Measurements from ENCODE around the gene CCNF. TPM values are rescaled to one million over a fixed set of nuclear protein-coding genes. Genes with fewer than 3 reads are reported as not detected.

Gene CCNF
- total and polyA plus RNA-seq, 2 of the 4 experiments (the other 2 are of a cell fraction), result 8.2 to 20.1 TPM

- Histone ChIP-seq H3K4me2 (ENCODE audit: low read depth, low read length) (no peak overlapping the region), H3K56ac (ENCODE audit: extremely low read depth, insufficient read depth, low read length) (no peak overlapping the region), H3K4me3 (ENCODE audit: insufficient read depth, low read depth, low read length) (no peak overlapping the region), H3K27ac (ENCODE audit: insufficient read depth, low read length) (no peak overlapping the region), H4K5ac (ENCODE audit: low read depth, low read length) (no peak overlapping the region), H4K91ac (ENCODE audit: insufficient read depth, low read depth, low read length) (no peak overlapping the region), H2AK5ac (ENCODE audit: low read depth, low read length) (no peak overlapping the region), H3K36me3 (ENCODE audit: control insufficient read depth, insufficient read depth, low read length) (peaks cover 40% of the 10 kb centered on the region), H3K27me3 (ENCODE audit: control insufficient read depth, insufficient read depth, low read length) (no peaks in the 10 kb centered on the region), H3K4me1 (ENCODE audit: control insufficient read depth, insufficient read depth, low read length) (no peaks in the 10 kb centered on the region), H2AFZ (replicated peaks; ENCODE audit: low read length, poor library complexity) (no peak overlapping the region), H2BK120ac (ENCODE audit: low read depth, low read length) (no peak overlapping the region), H2BK20ac (ENCODE audit: low read depth, low read length) (no peak overlapping the region), H3K9ac (ENCODE audit: low read depth, low read length) (no peak overlapping the region), H3K9me1 (ENCODE audit: insufficient read depth, low read length) (no peaks in the 10 kb centered on the region; the same call in 1 of the 2 replicates), H2BK5ac (ENCODE audit: low read depth, low read length, poor library complexity, severe bottlenecking) (no peak overlapping the region), H3K18ac (ENCODE audit: low read depth, low read length) (no peak overlapping the region), H2AK9ac (replicated peaks; ENCODE audit: low read depth, low read length, poor library complexity) (no peak overlapping the region), H4K20me1 (ENCODE audit: insufficient read depth, low read length) (peaks cover 1% of the 10 kb centered on the region; the same call in 1 of the 2 replicates), H4K8ac (ENCODE audit: low read depth in 2 of 2, low read length in 2 of 2) (no peak overlapping the region), H3K79me1 (ENCODE audit: low read depth in 1 of 2, low read length in 2 of 2) (peaks cover 34 to 41% of the 10 kb centered on the region in 2 experiments), H3K23ac (ENCODE audit: low read depth, low read length) (no peak overlapping the region), H3K9me3 (ENCODE audit: control insufficient read depth, insufficient read depth, low read length) (no peaks in the 10 kb centered on the region), H3K4ac (ENCODE audit: low read depth, low read length) (no peak overlapping the region; the same call in 1 of the 2 replicates), H3K14ac (replicated peaks; ENCODE audit: low read depth, low read length) (no peak overlapping the region), H2BK15ac (ENCODE audit: low read depth, low read length) (no peak overlapping the region)
- DNase-seq (no peak), ATAC-seq (ENCODE audit: low read depth) (no peak)
- 97% methylated on average over 6 of the region's 14 CpGs; no CpG with 5 or more reads in 1 of the 2 experiments for WGBS, 2 experiments (ENCODE audit: extremely low coverage in 2 of 2, insufficient read length in 1 of 2)
- intact Hi-C loops (cut with micrococcal nuclease) (no loop called here), in situ Hi-C loops (cut with MboI; ENCODE audit: low sequenced_read_pairs) (no loop called here), dilution Hi-C loops (cut with HindIII; ENCODE audit: low sequenced_read_pairs, unreplicated experiment) (no loop called here)
- CTCF ChIA-PET, result no interaction called here
- no TSS peak for BruUV-seq (replicated peaks)
- POLR2A ChIA-PET (ENCODE audit: unreplicated experiment), result no interaction called here
- TF ChIP-seq SMC3 (IDR thresholded peaks at IDR 0.05; ENCODE audit: low read depth, low read length) (no peak), MAZ (IDR thresholded peaks at IDR 0.05; ENCODE audit: borderline replicate concordance, low read depth, low read length) (no peak), POLR2A (IDR thresholded peaks at IDR 0.05; ENCODE audit: low read depth, low read length) (no peak), MAFK (IDR thresholded peaks at IDR 0.05; ENCODE audit: low read depth, low read length) (no peak), BHLHE40 (IDR thresholded peaks at IDR 0.05; ENCODE audit: low read depth, low read length) (no peak)
Observed at GRCh38 chr16:2438121-2438520, 8.9 kb downstream of the CCNF start.

Measured in IMR-90 (cell line).